Measurements from ENCODE around the gene PRCD. TPM values are rescaled to one million over a fixed set of nuclear protein-coding genes. Genes with fewer than 3 reads are reported as not detected.

Gene PRCD
- total RNA-seq, 1 experiment from 2014 or later: 2.5 TPM

DNA sequence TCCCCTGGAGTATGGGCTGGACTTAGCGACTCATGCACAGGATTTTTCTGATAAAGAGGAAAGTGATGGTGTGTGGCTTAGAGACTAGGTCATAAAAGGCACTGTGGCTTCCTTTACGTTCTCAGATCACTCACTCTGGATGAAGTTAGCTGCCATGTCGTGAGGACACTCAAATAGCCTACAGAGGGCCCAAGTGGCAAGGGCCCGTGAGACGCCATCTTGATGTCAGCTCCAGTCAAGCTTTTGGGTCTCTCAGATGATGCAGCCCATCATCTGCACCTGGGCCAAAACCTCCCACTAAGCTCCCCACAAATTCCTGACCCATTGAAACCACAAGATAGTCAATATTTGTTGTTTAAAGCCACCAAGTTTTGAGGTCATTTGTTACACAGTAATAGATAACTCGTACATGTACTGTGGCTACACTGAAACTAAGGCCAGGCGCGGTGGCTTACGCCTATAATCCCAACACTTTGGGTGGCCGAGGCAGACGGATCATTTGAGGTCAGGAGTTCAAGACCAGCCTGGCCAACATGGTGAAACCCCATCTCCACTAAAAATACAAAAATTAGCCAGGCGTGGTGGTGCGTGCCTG lies 31.1 kb downstream of the PRCD start:
- no peaks in the 10 kb centered on the region for H3K9me3 ChIP-seq (ENCODE audit: low read length)
- CTCF ChIA-PET: no interaction called here

DNA sequence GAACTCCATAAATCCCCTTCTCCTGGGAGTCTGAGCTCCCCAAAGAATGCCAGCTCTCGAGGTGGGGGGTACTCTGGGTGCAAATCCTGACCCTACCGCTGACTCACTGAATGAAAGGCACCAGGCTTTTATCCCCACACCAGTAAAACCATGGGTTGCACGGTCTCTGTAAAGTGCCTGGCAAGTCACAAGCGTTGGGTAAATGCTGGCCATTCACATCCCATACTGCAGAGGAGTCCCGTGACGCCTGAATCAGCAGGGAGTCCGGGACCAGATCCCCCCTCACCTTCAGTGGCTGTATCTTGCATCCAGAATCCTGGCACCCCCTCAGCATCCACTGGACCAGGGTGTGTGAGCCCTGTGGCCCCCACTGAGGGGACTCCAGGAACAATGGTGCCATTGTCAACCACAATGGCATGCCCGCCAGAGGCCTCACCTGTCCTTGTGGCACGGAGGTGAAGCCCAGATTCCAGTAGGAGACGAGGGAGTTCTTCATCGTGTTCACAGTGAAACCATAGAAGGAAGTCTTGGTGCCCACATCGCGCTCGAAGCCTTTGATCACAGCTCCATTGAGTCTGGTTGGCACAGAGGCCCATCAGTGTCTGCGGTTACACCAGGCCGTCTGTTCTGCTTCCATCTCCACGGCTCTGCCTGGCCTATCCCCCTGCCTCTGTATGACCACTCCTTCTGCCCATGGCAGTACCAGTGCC lies 32.5 kb downstream of the PRCD start:
- Histone ChIP-seq H2AFZ (ENCODE audit: low read length) (no peak overlapping the region), H3K4me2 (ENCODE audit: low read length) (no peak overlapping the region)
- intact Hi-C loops (cut with micrococcal nuclease): no loop called here

More for the DNA sequence above, 31.1 kb downstream of the PRCD start:
- no peak for TF ChIP-seq EZH2phosphoT487 (IDR thresholded peaks at IDR 0.05; ENCODE audit: borderline replicate concordance, low read length)
- no peak for TF ChIP-seq EZH2 (IDR thresholded peaks at IDR 0.05; ENCODE audit: low read length, unreplicated experiment)
- TF ChIP-seq, protein P1, sequence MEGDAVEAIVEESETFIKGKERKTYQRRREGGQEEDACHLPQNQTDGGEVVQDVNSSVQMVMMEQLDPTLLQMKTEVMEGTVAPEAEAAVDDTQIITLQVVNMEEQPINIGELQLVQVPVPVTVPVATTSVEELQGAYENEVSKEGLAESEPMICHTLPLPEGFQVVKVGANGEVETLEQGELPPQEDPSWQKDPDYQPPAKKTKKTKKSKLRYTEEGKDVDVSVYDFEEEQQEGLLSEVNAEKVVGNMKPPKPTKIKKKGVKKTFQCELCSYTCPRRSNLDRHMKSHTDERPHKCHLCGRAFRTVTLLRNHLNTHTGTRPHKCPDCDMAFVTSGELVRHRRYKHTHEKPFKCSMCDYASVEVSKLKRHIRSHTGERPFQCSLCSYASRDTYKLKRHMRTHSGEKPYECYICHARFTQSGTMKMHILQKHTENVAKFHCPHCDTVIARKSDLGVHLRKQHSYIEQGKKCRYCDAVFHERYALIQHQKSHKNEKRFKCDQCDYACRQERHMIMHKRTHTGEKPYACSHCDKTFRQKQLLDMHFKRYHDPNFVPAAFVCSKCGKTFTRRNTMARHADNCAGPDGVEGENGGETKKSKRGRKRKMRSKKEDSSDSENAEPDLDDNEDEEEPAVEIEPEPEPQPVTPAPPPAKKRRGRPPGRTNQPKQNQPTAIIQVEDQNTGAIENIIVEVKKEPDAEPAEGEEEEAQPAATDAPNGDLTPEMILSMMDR (conservative IDR thresholded peaks at IDR 0.05; ENCODE audit: low read depth, low read length): 0 out of 2 replicates have a peak, but pooled peaks have one; percentile 13
- H4K20me1 ChIP-seq (ENCODE audit: low read length): peaks cover 15% of the 10 kb centered on the region
- H3K27me3 ChIP-seq (ENCODE audit: low read length): no peaks in the 10 kb centered on the region
- H3F3A ChIP-seq (ENCODE audit: low read length, unreplicated experiment): peaks cover 15% of the 10 kb centered on the region
- no peak overlapping the region for H3K9ac ChIP-seq (ENCODE audit: low read length)
- intact Hi-C loops (cut with micrococcal nuclease): no loop called here
- H3K9me2 ChIP-seq (replicated peaks; ENCODE audit: low read length): no peaks in the 10 kb centered on the region
- H3K79me2 ChIP-seq (ENCODE audit: low read length): peaks cover 5% of the 10 kb centered on the region
- no peak overlapping the region for H2AFZ ChIP-seq (ENCODE audit: low read length)
- BruUV-seq (replicated peaks): no TSS peak
- peaks cover 12% of the 10 kb centered on the region for H3K36me3 ChIP-seq (ENCODE audit: low read depth, low read length)
- no peak overlapping the region for H3K4me2 ChIP-seq (ENCODE audit: low read length)
- peak; percentile 41 for DNase-seq
- H3K4me3 ChIP-seq (ENCODE audit: low read length): no peak overlapping the region
- no peak overlapping the region for H3K27ac ChIP-seq (ENCODE audit: low read length)
- peaks cover 7% of the 10 kb centered on the region; the same call in 1 of the 2 replicates for H3K4me1 ChIP-seq (ENCODE audit: insufficient read depth, low read length)
- POLR2A ChIA-PET (ENCODE audit: unreplicated experiment): no interaction called here
- 0 out of 2 replicates have a peak, but pooled peaks have one; percentile 6 for ATAC-seq

More for the DNA sequence above, 32.5 kb downstream of the PRCD start:
- Histone ChIP-seq H4K20me1 (ENCODE audit: low read length) (0 out of 2 replicates have a peak, but pooled peaks cover under 1% of the 10 kb centered on the region), H3K9me3 (ENCODE audit: low read length) (no peaks in the 10 kb centered on the region), H3K9ac (ENCODE audit: low read length) (no peak overlapping the region), H3K4me3 (ENCODE audit: low read length) (no peak overlapping the region), H3K9me2 (replicated peaks; ENCODE audit: low read length) (no peaks in the 10 kb centered on the region), H3K79me2 (ENCODE audit: low read length) (no peaks in the 10 kb centered on the region), H3K27me3 (ENCODE audit: low read length) (no peaks in the 10 kb centered on the region), H3F3A (ENCODE audit: low read length, unreplicated experiment) (peaks cover 2% of the 10 kb centered on the region), H3K36me3 (ENCODE audit: low read depth, low read length) (peaks cover 2% of the 10 kb centered on the region; the same call in 1 of the 2 replicates), H3K27ac (ENCODE audit: low read length) (no peak overlapping the region), H3K4me1 (ENCODE audit: insufficient read depth, low read length) (peaks cover 6% of the 10 kb centered on the region; the same call in 1 of the 2 replicates)
- ATAC-seq (no peak), DNase-seq (no peak)
- POLR2A ChIA-PET (ENCODE audit: unreplicated experiment): no interaction called here
- no TSS peak for BruUV-seq (replicated peaks)
- TF ChIP-seq, protein P1 (conservative IDR thresholded peaks at IDR 0.05; ENCODE audit: low read depth, low read length): no peak
- no peak for TF ChIP-seq EZH2 (IDR thresholded peaks at IDR 0.05; ENCODE audit: low read length, unreplicated experiment)
- no peak for TF ChIP-seq EZH2phosphoT487 (IDR thresholded peaks at IDR 0.05; ENCODE audit: borderline replicate concordance, low read length)
- CTCF ChIA-PET: no interaction called here

All from PC-3 (cell line).